Measurements from ENCODE around the gene ATP2C2. TPM values are rescaled to one million over a fixed set of nuclear protein-coding genes. Genes with fewer than 3 reads are reported as not detected.
A peak's percentile ranks its signal among the peaks of the same experiment; 100 is the strongest.

Gene ATP2C2
- total and polyA plus RNA-seq, 8 donors: 1.1 to 141 (median 4.2) TPM; not detected in 2

- Histone ChIP-seq H3K36me3 (peaks cover 16 to 48% (median 34%) of the 10 kb centered on the region in 4 donors), H3K27me3 (no peaks in the 10 kb centered on the region), H3K4me1 (peaks cover 18 to 34% (median 27%) of the 10 kb centered on the region in 4 donors), H3K9me3 (no peaks in the 10 kb centered on the region), H3K4me3 (no peak overlapping the region), H3K27ac (no peak overlapping the region)
- WGBS, 5 donors: 75 to 91% (median 89%) methylated on average over 11 to 12 of the region's 12 CpGs
- DNase-seq: no peak
- TF ChIP-seq CTCF (IDR thresholded peaks at IDR 0.05) (no peak), EP300 (IDR thresholded peaks at IDR 0.05) (no peak), POLR2AphosphoS5 (IDR thresholded peaks at IDR 0.05) (no peak), POLR2A (IDR thresholded peaks at IDR 0.05) (no peak)
- intact Hi-C loops (cut with DNase I; ENCODE audit: low total_unique reads): no loop called here
Observed at GRCh38 chr16:84501077-84501735, 132.9 kb downstream of the ATP2C2 start.

GRCh38 chr16:84502075-84502474 is 133.7 kb downstream of the ATP2C2 start:
- Histone ChIP-seq H3K4me3 (no peak overlapping the region), H3K27me3 (no peaks in the 10 kb centered on the region), H3K9me3 (no peaks in the 10 kb centered on the region), H3K36me3 (peaks cover 8 to 40% (median 26%) of the 10 kb centered on the region in 4 donors), H3K4me1 (peaks cover 18 to 40% (median 30%) of the 10 kb centered on the region in 4 donors), H3K27ac (no peak overlapping the region)
- no peak for TF ChIP-seq EP300 (IDR thresholded peaks at IDR 0.05)
- TF ChIP-seq POLR2AphosphoS5 (IDR thresholded peaks at IDR 0.05): no peak
- no peak for TF ChIP-seq CTCF (IDR thresholded peaks at IDR 0.05)
- no peak for TF ChIP-seq POLR2A (IDR thresholded peaks at IDR 0.05)
- 82 to 97% (median 96%) methylated on average over 13 of the region's 13 CpGs for WGBS, 5 donors
- DNase-seq: no peak
- intact Hi-C loops (cut with DNase I; ENCODE audit: low total_unique reads): no loop called here

- Histone ChIP-seq H3K27ac (no peak overlapping the region), H3K27me3 (no peaks in the 10 kb centered on the region), H3K9me3 (no peaks in the 10 kb centered on the region), H3K36me3 (peaks cover 2 to 35% (median 20%) of the 10 kb centered on the region in 4 donors), H3K4me3 (no peak overlapping the region), H3K4me1 (peaks cover 18 to 40% (median 30%) of the 10 kb centered on the region in 4 donors)
- intact Hi-C loops (cut with DNase I; ENCODE audit: low total_unique reads): no loop called here
- TF ChIP-seq POLR2AphosphoS5 (IDR thresholded peaks at IDR 0.05) (no peak), EP300 (IDR thresholded peaks at IDR 0.05) (no peak), POLR2A (IDR thresholded peaks at IDR 0.05) (no peak), CTCF (IDR thresholded peaks at IDR 0.05) (no peak)
- no peak for DNase-seq
- 87 to 91% (median 88%) methylated on average over 6 of the region's 6 CpGs for WGBS, 5 donors
Observed at GRCh38 chr16:84502581-84502980, 134.2 kb downstream of the ATP2C2 start.

- Histone ChIP-seq H3K27ac (peak overlapping the region; percentile 77 to 89 (median 87)), H3K27me3 (no peaks in the 10 kb centered on the region), H3K4me3 (peak overlapping the region; percentile 62 to 83 (median 68)), H3K36me3 (peaks cover 0 to 26% (median 17%) of the 10 kb centered on the region in 4 donors), H3K4me1 (peaks cover 18 to 40% (median 30%) of the 10 kb centered on the region in 4 donors), H3K9me3 (no peaks in the 10 kb centered on the region)
- TF ChIP-seq CTCF (IDR thresholded peaks at IDR 0.05) (no peak), EP300 (IDR thresholded peaks at IDR 0.05) (no peak), POLR2AphosphoS5 (IDR thresholded peaks at IDR 0.05) (no peak), POLR2A (IDR thresholded peaks at IDR 0.05) (no peak)
- 31 to 46% (median 40%) methylated on average over 5 to 13 of the region's 13 CpGs for WGBS, 5 donors
- intact Hi-C loops (cut with DNase I; ENCODE audit: low total_unique reads): no loop called here
- no peak for DNase-seq
Observed at GRCh38 chr16:84503751-84504395, 135.5 kb downstream of the ATP2C2 start.
